Measurements from ENCODE around the gene IL1RAPL1. TPM values are rescaled to one million over a fixed set of nuclear protein-coding genes. Genes with fewer than 3 reads are reported as not detected.

The IL1RAPL1 gene
- total RNA-seq, 1 donor from 2014 or later: 0.24 TPM

DNA sequence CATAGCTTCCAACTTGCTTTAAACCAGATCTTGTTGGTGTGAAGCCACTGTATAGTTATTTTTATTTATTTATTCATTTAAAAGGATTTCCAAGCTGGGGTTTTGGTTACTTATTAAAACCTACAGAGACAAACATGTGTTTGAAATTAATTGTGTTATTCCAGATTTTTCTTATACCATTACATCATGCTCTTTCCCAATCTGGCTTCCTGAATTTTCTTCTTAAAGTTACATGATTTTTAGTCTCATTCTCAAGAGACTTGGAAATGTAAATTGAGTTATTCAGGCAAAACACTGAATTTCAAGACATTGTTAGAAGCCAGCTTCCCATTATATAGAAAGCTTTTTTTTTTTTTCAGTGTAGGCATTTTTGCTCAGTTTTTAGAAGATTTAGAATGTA is 381.9 kb downstream of the IL1RAPL1 start:
- DNase-seq (ENCODE audit: low spot score): no peak

DNA sequence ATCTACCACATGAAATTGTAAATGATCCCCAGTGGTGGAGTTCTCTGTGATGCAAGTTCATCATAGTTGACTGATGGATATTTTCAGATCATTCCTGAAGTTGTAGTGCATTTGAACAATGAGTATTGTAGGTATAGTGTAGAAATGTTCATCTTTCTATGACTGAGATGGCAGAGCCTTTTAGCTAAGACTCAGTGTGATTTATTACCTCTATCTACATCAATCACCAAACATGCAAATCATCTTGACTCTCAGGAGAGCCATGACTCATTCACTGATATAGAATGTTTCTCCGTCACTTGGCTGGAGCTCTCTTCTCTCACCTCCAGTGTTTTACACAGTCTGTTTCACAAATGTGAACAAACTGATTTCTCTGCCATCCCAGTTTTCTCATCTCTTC is 392.6 kb downstream of the IL1RAPL1 start:
- no peak for DNase-seq (ENCODE audit: low spot score)

GRCh38 chrX:28981952-28982351 is 394.7 kb downstream of the IL1RAPL1 start:
- DNase-seq (ENCODE audit: low spot score): no peak

DNA sequence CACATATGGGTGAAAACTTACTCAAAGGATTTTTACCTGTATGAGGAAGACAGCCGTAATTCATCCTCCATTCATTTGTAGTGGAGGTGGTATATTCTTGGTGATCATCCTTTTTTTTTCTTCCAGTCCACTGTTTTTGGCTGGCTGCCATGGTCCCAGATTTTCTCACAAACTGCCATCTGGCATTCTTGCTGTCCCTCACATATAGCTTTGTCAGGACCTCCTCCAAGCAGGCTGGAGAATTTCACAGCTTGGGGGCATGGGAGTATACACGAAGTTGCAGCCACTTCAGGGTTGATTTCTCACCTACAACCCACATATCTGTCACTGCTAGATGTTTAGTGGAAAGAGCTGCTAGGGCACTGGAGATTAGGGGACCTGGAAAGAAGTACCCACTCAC is 401.0 kb downstream of the IL1RAPL1 start:
- no peak for DNase-seq (ENCODE audit: low spot score)

GRCh38 chrX:28997706-28998463 is 410.6 kb downstream of the IL1RAPL1 start:
- DNase-seq (ENCODE audit: low spot score): no peak

GRCh38 chrX:28998609-28999135 is 411.4 kb downstream of the IL1RAPL1 start:
- DNase-seq (ENCODE audit: low spot score): no peak

- no peak for DNase-seq (ENCODE audit: low spot score)
These were observed 425.6 kb downstream of the IL1RAPL1 start for GRCh38 chrX:29012867-29013266.

DNA sequence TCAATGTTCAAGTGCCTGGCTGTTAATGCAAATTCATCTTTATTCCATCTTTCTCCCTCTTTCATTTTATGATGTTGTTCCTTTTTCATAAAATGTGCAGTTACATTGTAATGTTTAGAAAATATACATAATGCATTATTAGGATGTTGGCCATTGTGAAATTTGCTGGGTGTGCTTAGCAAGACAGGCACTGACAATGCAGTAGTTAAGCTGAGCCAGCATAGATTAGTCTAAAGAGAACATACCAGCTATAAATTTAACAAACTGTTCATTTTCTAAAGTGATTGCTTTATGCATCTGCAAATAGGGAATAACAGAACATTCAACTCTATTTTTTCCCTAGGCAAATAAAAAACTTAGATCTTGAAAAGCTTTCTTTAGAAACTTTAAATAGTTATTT is 436.0 kb downstream of the IL1RAPL1 start:
- DNase-seq (ENCODE audit: low spot score): no peak

DNA sequence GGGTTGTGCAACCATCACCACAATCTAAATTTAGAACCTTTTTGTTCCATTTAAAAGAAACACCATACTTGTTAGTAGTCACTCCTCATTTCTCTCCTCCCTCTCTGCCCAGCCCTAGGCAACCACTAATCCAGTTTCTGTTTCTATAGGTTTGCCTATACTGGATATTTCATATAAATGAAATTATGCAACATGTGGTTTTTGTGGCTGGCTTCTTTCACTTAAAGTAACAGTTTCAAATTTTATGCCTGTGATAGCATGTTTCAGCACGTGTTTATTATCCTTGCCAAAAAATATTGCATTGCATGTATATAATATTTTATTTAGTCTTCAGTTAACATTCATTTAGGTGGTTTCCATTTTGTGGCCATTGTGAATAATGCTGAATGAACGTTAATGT is 437.6 kb downstream of the IL1RAPL1 start:
- DNase-seq (ENCODE audit: low spot score): no peak

- no peak for DNase-seq (ENCODE audit: low spot score)
These were observed 452.3 kb downstream of the IL1RAPL1 start for GRCh38 chrX:29039501-29039900.

- no peak for DNase-seq (ENCODE audit: low spot score)
These were observed 452.9 kb downstream of the IL1RAPL1 start for GRCh38 chrX:29040160-29040559.

DNA sequence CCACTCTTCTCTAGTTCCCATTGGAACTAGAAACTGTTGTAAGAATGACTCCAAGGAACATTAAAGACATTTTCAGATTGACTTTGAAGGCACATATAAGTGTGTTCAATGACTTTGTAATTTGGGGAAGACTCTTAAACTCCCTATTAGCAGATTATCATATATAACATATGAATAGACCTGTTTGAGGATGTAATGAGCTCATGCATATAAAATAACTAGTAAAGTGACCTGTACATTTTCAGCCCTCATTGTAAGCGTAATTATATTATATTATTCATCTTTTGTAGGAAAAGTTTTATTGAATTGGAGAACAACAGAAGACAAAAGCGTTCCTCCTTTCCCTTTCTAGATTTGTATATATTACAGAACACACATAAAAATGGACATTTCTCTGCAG is 455.1 kb downstream of the IL1RAPL1 start:
- no peak for DNase-seq (ENCODE audit: low spot score)

DNA sequence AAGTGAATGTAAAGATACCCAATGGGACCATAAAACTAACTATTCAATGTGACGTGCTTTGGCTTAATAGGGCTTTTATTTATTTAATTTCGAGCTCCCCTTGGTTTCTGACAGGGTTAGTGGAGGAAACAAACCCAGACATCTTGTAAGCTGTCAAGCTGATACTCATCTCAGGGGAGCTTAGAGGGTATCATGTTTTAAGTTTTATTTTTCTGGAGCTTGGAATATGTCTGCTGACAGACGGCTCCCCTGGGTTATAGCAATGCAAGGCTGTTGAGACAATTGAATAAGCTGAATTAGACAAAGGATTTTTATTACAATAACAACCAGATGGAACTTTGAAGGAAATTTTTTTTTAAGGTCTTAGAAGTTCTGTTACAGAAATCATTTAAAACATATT is 456.5 kb downstream of the IL1RAPL1 start:
- DNase-seq (ENCODE audit: low spot score): no peak

GRCh38 chrX:29044423-29045184 is 457.4 kb downstream of the IL1RAPL1 start:
- DNase-seq (ENCODE audit: low spot score): no peak

- no peak for DNase-seq (ENCODE audit: low spot score)
These were observed 478.2 kb downstream of the IL1RAPL1 start for GRCh38 chrX:29065477-29065876.

GRCh38 chrX:29066516-29066915 is 479.3 kb downstream of the IL1RAPL1 start:
- DNase-seq (ENCODE audit: low spot score): no peak

- no peak for DNase-seq (ENCODE audit: low spot score)
These were observed 480.1 kb downstream of the IL1RAPL1 start for GRCh38 chrX:29067351-29067750.

DNA sequence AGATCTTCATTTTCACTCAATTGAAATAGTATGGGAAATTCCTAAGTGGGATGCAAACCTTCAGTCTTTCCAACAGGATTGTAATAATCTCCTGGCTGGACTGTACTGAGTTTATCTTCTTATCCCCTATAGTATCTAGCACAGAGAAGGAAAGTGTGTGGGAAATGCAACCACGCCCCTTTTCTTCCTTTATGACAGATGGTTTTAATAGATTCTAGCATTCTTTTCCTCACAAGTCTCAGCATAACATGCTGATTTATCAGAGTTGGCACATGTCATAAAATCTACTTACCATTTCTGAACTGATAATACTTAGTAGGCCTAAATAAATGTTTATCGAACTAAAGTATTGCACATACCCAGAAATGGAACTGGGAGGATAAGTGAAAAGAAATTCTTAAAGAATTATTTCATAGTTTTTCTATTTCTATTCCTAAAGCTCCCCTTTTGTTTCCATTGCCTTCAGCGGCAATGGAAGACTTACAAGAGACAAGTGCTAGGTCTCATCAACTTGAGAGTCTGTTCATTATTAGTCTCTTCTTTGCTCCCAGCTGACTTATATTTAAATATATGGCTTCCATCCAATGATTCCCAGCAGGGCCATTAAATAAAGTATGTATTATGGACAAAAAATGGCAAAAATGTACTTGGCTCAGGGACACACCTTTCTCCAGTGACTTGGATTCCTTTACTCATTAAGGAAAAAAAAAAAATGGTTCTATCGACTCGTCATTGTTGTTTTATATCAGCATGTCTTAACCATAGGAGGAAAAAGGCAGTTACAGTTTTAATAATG is 484.5 kb downstream of the IL1RAPL1 start:
- peak; percentile 30 for DNase-seq (ENCODE audit: low spot score)

DNA sequence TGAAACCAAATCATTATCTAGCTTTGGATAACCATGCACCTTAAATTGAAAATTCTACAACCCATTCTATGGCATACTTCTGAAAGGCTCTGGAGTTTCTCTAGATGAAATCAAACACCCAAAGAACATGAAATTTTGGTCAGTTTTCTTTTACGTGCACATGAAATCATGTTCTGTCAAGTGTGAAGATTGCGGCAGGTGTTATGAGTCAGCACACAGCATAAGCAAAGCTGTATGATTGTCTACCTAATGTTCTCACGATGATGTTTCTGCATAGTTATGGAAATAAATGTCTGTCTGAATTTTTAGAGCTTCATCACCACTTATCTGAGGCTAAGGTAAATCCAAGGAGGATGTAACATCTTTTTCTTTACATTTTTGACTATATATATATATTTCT is 495.3 kb downstream of the IL1RAPL1 start:
- DNase-seq (ENCODE audit: low spot score): no peak

DNA sequence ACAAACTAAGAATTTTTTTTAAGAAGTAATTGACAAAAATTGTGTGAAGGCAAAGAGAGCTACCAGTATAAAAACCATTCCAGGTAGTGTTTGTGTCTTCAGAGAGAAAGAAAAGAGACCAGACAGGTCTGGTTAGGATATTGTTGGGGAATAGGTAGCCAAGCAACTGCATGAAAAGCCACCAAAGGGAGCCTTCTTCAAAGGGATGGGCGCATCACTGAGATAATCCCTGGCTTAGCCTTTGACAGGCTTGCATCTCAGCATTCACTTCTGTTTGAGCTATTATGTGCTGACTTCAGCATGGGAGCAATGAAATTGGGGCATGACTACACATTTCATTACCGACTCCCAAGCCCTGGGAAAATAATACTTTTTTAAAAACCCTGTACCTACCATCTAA is 496.6 kb downstream of the IL1RAPL1 start:
- peak; percentile 1 for DNase-seq (ENCODE audit: low spot score)

- DNase-seq (ENCODE audit: low spot score): peak; percentile 18
These were observed 503.6 kb downstream of the IL1RAPL1 start for GRCh38 chrX:29090811-29091210.

GRCh38 chrX:29107231-29107630 is 520.0 kb downstream of the IL1RAPL1 start:
- peak; percentile 1 for DNase-seq (ENCODE audit: low spot score)

All from umbilical cord (tissue), 2 donors.